ENCODE data around the gene ZNF785. TPM values are rescaled to one million over a fixed set of nuclear protein-coding genes. Genes with fewer than 3 reads are reported as not detected.

Gene ZNF785
- total RNA-seq: 7.5 and 12.1 TPM in 2 replicates

GRCh38 chr16:30585400-30586191 lies at the start of gene ZNF785:
Gene ZNF785 (minus strand): TSS chr16:30585697. CDS start chr16:30585611, 86 bp downstream.

GRCh38 chr16:30609926-30610839 lies 24.7 kb upstream of the ZNF785 start, which contains the start of gene ZNF689:
Gene ZNF689 (minus strand): TSS chr16:30610389. CDS start chr16:30610041, 348 bp downstream.

GRCh38 chr16:30571445-30572322 lies 13.8 kb downstream of the ZNF785 start, which contains the start of gene ZNF688:
Gene ZNF688 (minus strand): TSS chr16:30571714. CDS start chr16:30571629, 85 bp downstream.

GRCh38 chr16:30557957-30558788 lies 27.3 kb downstream of the ZNF785 start, which contains the start of gene ZNF764:
Gene ZNF764 (minus strand): TSS chr16:30558374. CDS start chr16:30558182, 192 bp downstream.

GRCh38 chr16:30534368-30535105 lies 51.0 kb downstream of the ZNF785 start, which contains the start of gene ZNF747:
Gene ZNF747 (minus strand): TSS chr16:30534858. CDS start chr16:30534679, 179 bp downstream.

Other genes starting within 250 kb of the ZNF785 start
- gene CD2BP2, start 230.4 kb downstream of the ZNF785 start, total RNA-seq: 37.9 and 41.6 TPM in 2 replicates
- gene TBC1D10B, start 215.2 kb downstream of the ZNF785 start, total RNA-seq: 34.7 and 40.4 TPM in 2 replicates
- gene MYL11, start 210.9 kb downstream of the ZNF785 start, total RNA-seq: 0.75 TPM in 1 of 2 replicates, not detected in the other
- gene SEPTIN1, start 203.1 kb downstream of the ZNF785 start, total RNA-seq: 0.25 TPM in 1 of 2 replicates, not detected in the other
- gene ZNF48, start 190.3 kb downstream of the ZNF785 start, total RNA-seq: 6.0 and 8.2 TPM in 2 replicates
- gene ZNF771, start 178.1 kb downstream of the ZNF785 start, total RNA-seq: 14.2 and 17.1 TPM in 2 replicates
- gene DCTPP1, start 155.7 kb downstream of the ZNF785 start, total RNA-seq: 12.9 and 25.0 TPM in 2 replicates
- gene SEPHS2, start 139.8 kb downstream of the ZNF785 start, total RNA-seq: 16.5 and 26.6 TPM in 2 replicates
- gene ITGAL, start 113.0 kb downstream of the ZNF785 start, total RNA-seq: not detected in 2 replicates
- gene ZNF768, start 59.1 kb downstream of the ZNF785 start, total RNA-seq: 20.3 and 21.6 TPM in 2 replicates
- 6.5 and 10.6 TPM in 2 replicates for gene ZNF747, start 50.8 kb downstream of the ZNF785 start, total RNA-seq
- 5.4 and 5.6 TPM in 2 replicates for gene ZNF764, start 27.3 kb downstream of the ZNF785 start, total RNA-seq
- gene ZNF688, start 14.0 kb downstream of the ZNF785 start, total RNA-seq: 8.9 and 10.3 TPM in 2 replicates
- 4.1 and 4.4 TPM in 2 replicates for gene ZNF689, start 24.7 kb upstream of the ZNF785 start, total RNA-seq
- gene PRR14, start 65.3 kb upstream of the ZNF785 start, total RNA-seq: 4.8 and 5.1 TPM in 2 replicates
- 16.8 and 27.6 TPM in 2 replicates for gene FBRS, start 72.7 kb upstream of the ZNF785 start, total RNA-seq
- 25.5 and 30.9 TPM in 2 replicates for gene SRCAP, start 113.5 kb upstream of the ZNF785 start, total RNA-seq
- 25.4 and 31.5 TPM in 2 replicates for gene PHKG2, start 162.7 kb upstream of the ZNF785 start, total RNA-seq
- 3.4 and 3.8 TPM in 2 replicates for gene CFAP119, start 176.4 kb upstream of the ZNF785 start, total RNA-seq
- gene RNF40, start 176.6 kb upstream of the ZNF785 start, total RNA-seq: 86.2 and 88.5 TPM in 2 replicates
- 7.3 and 7.9 TPM in 2 replicates for gene ZNF629, start 201.5 kb upstream of the ZNF785 start, total RNA-seq

All from uterine smooth muscle cell (primary cell).